GM10266 (cell line): Measurements from ENCODE around the gene METAP1.

Source experiments
- DNase-seq: peaks from one replicate; pipeline ENCODE4 v3.0.0; 2012; ENCODE audit errors: extremely low spot score
- TF ChIP-seq, protein P1 (sequence below): IDR thresholded peaks from 2 replicates; pipeline ENCODE4 v1.5.1; 2012; ENCODE audit warnings: mild to moderate bottlenecking, low read depth; ENCODE audit not compliant: control insufficient read depth, insufficient read depth; ENCODE audit errors: missing control alignments

The METAP1 gene

DNA sequence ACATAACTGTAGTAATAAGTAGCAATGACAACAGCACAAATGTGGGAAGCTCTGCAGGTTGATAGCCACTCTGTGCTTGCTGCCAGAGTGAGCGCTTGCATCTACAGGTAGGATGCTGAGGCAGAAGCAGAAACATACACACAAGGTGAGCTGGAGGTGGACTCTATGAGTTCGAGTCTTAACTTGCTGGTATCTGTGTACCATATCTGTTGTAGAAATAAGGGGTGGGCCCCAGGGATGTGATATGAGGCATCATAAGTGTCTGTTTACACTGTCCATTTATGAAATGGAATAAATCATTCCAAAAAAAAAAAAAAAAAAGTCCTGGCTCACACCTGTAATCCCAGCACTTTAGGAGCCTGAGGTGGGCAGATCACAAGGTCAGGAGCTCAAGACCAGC lies 33.8 kb upstream of the METAP1 start:
- no peak for DNase-seq

DNA sequence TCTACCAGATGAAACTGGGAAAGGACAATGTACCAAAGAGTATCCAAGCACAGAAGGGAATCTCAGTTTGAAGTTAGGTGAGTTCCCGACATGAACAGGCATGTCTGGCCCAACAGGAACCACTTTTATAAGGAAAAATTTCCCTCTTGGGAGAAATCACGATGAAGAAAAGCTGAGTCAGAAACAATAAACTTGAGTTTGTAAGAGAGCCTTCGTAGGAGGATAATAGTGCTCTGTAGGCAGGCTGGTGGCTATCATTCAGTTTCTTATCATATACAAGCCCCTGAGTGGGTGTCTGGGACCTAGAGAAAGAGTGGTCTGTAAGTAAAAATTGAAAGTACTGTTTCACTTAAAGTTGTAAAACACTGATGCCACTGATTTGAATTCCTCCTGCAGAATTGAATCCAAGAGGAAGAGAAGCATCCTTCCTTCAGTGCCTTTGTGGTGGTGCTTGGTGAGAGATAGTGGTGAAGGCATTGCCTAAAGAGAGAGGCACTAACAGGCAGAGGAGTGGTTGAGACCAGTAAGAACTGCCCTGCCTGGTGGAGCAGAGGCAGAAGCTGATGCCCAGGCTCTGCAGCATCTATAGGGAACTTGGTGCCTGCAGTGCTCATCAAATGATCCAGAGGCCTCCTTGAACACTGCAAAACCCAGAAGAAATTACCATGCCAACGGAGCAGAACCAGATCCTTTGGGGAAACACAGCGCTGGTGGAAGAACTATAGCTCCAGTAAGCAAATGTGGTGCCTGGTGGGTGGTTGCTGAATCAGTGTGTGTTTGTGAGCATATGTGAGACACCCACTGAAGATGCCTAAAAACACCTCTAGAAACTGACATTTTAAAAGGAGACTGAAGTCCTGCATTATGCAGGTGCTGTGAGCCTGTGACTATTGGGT lies 31.7 kb upstream of the METAP1 start:
- TF ChIP-seq, protein P1, sequence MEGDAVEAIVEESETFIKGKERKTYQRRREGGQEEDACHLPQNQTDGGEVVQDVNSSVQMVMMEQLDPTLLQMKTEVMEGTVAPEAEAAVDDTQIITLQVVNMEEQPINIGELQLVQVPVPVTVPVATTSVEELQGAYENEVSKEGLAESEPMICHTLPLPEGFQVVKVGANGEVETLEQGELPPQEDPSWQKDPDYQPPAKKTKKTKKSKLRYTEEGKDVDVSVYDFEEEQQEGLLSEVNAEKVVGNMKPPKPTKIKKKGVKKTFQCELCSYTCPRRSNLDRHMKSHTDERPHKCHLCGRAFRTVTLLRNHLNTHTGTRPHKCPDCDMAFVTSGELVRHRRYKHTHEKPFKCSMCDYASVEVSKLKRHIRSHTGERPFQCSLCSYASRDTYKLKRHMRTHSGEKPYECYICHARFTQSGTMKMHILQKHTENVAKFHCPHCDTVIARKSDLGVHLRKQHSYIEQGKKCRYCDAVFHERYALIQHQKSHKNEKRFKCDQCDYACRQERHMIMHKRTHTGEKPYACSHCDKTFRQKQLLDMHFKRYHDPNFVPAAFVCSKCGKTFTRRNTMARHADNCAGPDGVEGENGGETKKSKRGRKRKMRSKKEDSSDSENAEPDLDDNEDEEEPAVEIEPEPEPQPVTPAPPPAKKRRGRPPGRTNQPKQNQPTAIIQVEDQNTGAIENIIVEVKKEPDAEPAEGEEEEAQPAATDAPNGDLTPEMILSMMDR: no peak
- DNase-seq: no peak

More for the DNA sequence above, 33.8 kb upstream of the METAP1 start:
- TF ChIP-seq, protein P1: no peak

DNA sequence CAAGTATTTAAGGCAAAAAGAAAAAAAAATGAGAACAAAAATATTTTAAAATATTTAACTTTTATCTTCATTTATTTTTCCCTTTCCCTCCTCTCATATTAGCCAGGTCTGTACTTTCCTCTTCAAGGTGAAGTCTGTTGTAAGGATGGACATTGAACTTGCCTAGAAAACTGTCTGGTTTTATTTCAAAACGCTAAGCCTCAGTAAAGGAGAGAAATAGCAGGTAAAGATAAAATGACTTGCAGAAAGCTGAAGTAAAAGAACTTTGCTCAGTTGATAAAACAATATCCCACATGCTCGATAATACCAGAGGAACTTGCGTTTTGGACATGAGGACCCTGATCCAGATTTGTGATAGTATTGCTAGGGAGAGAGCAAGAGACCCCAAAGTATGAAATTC lies 28.6 kb upstream of the METAP1 start:
- TF ChIP-seq, protein P1: no peak
- no peak for DNase-seq

DNA sequence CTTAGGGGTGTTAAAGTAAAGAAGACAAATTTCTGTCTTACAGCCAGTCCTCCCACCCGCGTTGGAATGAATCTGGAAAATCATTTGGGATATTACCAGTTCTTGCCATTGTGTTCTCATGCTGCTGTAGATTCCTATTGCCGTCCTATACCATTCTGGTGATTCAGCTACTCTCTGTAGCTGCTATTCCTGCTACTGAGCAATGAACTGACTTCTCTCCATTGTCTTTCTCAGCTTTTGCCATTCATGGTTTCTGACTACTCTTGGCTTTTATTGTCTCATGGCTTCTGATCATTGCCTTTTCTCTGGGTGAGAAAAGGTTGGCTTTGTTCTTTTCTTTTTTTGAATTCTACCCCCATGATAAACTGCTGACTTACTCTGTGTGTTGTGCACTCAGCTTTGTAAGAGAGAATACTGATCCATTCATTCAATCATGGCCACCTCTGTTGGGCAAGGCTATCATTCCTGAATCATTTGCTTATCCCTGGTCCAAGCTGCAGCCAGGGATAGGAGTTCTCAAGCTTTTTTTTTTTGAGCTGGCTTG lies 27.7 kb upstream of the METAP1 start:
- TF ChIP-seq, protein P1: no peak
- DNase-seq: no peak

DNA sequence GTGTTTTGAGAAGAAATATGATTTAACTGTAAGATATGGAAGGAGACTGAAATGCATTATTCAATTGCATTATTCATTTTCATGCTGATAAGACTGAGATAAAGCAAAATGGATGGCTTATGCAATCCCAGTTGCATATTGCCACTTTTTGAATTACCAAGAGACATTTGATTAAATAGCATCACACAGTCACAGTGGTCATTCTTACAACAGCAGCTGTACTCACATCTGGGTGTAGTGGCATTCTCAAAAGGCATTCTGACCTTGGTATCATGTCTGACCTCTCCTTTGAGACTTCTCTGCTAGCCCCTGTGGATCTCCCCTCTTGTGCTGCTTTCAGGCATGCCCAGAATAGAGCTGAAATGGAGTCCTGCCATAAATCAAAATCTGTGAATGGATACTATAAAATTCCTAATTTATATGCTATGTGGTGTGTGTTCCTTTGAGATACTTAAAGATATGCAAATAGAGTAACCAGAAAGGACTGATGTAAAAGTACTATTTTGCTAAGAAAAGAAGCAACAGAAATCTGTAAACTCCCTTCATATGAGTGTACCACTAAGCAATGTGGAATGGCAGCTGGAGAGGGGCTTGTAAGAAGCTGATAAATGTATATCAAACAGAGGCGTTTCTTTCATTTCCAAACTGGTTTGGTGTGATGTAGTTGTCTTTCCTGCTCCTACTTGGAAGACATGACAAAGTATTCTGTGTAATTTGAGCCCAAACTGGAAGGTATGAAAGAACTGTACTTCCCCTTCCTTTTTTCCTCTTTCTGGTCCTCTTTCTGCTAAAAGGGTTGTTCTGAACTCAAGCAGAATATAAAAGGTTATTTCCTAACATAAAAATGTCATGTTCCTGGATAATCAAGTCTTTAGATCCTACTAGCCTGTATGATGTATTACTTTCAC lies 25.4 kb upstream of the METAP1 start:
- TF ChIP-seq, protein P1: no peak
- no peak for DNase-seq

DNA sequence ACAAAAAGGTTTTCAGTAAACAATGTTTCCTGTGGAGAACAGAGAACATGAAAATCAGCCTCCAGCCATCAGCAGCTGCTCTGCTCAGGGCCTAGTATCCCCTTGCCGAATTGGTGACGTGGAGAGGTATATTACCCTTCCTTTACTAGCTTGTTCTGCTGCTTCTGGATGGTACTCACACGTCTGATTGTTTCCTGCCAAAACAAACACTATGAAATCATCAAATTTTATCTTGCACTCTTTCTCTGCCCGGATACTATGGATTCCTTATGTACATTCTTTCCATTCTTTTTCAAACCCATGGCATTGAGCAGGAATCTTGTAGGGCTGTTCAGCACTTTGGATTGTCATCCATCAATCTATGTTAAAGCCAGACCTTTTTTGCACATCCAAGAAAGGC lies 18.8 kb upstream of the METAP1 start:
- TF ChIP-seq, protein P1: no peak
- DNase-seq: no peak

DNA sequence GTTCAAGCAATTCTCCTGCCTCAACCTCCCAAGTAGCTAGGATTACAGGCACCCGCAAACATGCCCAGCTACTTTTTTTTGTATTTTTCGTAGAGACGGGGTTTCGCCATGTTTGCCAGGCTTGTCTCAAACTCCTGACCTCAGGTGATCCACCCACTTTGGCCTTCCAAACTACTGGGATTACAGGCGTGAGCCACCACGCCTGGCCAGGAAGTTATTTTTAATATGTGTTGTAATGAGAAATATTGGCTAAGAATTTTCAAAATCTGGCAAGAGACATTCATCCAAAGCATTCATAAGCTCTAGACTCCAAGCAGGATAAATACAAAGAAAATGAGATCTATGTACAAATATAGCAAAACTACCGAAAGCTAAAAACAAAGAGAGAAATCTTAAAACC lies 18.0 kb upstream of the METAP1 start:
- DNase-seq: no peak
- TF ChIP-seq, protein P1: no peak
